HUDEP-2 (cell line): ENCODE data around the gene SPOCK2.
"Not testable (repeated sequence)": the region's sequence is repeated elsewhere in the genome, so short reads cannot be mapped to it uniquely, and the experiment has no call there.

Experiments
- DNase-seq, 76 experiments: peaks; one replicate each; lab custom pipeline; 2025; ENCODE audit not compliant: unreplicated experiment in 76 of 76; lab: John Stamatoyannopoulos, UW

SPOCK2 gene

DNA sequence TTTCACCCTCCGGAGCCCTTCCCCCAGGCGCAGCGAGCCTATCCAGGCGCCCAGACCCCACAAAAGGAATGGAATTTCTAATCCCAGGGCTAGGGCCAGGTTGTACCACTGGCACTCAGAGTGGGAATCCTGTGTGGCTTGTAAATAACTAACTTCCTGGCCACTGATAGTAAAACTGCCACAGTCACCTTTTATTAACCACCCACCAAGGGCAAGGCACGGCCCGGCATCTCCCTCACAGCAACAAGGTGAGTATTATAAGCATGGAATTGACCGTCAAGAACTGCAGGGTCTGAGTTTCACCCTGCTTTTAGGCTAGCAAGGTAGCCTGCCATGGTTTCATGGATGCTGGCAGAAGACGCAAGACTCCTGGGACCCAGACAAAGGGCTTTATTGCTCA is 51.1 kb downstream of the SPOCK2 start:
- no peak for DNase-seq

DNA sequence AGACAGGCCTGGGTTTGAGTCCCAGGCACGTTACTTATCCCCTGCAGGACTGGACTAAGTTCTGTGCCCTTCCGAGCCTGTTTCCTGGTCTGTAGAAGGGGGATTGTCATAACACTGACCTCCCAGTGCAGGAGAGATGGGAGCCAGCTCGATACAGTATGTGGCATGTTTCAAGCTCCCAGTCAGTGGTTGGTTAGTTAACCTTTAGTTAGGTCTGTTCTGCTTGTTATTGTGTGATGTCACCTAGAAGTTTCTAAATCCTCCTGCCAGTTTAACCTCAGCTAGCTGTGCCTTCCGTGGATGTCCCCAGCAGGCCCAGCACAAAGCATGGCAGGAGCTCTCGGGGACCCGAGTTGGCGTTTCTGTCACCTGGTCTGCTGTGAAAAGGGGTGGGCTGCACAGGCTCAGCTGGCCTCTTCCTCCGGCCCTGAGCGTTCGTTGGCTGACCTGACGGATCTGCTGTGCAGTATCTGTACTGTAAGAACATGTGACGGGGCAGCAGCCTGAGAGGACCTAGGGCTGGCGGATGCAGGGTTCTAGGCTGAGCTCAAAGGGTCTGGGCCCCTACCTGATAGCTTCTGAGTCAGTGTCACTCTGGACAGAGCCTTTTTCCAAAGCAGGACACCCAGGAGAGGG is 53.0 kb downstream of the SPOCK2 start:
- DNase-seq = no peak

DNA sequence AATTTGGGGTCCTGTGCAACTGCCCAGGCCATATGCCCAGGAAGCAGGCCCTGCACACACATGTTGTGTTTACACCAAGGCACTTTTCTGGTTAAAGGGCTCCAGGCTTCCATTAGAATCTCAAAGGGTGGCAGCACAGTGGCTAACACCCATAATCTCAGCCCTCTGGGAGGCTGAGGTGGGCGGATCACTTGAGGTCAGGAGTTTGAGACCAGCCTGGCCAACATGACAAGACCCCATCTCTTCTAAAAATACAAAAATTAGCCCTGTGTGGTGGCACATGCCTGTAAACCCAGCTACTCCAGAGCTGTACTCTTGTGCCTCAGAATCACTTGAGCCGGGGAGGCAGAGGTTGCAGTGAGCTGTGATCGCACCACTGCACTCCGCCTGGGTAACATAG is 53.6 kb downstream of the SPOCK2 start:
- no peak for DNase-seq

DNA sequence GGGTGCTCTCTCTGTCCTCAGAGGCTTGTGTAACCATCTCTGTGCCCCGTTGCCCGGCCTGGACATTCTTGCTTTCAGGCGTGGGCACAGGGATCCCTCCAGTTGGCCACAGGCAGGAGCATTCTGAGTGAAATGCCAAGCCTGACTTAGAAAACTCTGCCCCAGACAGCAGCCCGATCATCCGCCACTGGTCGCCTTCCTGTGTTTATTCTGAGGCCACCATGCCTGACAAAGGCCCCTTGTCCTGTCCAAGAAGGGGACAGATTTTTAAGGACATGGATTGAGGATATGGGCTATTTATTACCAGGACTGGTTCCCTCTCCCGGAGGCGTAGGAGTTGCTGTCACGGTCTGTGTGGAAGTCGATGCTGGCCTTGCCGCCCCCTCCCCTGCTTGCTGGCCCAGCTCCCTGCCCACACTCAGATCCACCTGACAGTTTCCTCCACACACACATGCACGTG is 54.3 kb downstream of the SPOCK2 start:
- DNase-seq = no peak

DNA sequence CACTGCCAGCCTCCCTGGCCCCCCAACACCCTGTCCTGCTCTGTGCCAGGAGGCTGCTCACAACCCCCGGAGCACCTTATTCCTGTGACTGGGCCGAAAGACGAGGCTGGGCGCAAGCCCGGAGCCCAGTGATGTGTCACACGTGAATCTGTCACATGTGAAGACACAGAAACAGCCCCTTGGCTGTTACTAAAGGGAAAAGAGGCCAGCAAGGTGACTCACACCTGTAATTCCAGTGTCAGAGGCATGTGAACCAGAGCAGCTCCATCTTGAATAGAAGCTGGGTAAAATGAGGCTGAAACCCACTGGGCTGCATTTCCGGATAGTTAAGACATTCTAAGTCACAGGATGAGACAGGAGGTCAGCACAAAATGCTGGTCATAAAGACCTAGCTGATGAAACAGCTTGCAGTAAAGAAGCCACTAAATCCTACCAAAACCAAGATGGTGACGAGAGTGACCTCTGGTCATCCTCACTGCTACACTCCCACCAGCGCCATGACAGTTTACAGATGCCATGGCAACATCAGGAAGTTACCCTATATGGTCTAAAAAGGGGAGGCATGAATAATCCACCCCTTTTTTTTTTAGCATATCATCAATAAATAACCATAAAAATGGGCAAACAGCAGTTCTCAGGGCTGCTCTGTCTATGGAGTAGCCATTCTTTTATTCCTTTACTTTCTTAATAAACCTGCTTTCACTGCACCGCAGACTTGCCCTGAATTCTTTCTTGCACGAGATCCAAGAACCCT is 55.8 kb downstream of the SPOCK2 start:
- DNase-seq = not testable (repeated sequence)

DNA sequence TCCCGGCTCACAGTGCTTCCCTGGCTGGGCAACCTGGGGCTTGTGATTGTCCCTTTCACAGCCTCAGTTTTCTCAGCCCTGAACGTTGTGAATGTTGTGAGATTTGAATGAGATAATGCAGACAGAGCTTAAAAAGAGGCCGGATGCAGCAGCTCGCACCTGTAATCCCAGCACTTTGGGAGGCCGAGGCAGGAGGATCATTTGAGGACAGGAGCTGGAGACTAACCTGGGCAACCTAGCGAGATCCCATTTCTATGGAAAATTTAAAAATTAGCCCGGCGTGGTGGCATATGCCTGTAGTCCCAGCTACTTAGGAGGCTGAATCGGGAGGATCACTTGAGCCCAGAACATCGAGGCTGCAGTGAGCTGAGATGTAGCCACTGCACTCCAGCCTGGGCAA is 56.6 kb downstream of the SPOCK2 start:
- no peak for DNase-seq

DNA sequence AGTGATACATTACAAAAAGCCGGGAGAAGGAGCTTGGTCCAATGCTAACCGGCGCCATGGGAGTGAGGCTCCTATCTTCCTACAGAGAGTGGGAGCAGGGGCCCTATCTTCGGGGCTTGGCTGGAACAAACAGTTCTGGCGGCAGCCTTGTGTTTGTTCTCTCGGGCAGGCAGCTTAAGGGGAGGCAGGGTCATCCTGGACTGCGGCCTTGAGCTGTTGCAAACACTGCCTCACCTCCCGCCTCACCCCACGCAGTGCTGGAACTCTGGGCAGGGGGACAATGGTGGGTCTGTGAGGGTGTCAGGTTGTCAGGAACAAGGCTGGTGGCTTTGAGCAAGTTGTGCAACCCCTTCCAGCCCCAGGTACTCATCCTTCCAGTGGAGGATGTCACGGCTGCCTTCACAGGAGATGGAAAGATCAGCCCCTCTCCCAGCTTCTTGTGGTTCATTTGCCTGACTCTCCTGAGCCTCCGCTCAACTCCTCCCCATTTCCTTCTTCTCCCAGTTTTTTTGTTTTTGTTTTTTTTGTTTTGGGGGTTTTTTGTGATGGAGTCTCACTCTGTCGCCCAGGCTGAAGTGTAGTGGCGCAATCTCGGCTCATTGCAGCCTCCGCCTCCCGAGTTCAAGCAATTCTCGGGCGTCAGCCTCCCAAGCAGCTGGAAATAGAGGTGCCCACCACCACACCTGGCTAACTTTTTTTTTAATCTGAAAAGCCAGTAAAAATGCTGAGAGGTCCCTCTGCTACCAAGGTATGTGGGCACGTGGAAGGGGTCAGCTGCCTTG is 57.4 kb downstream of the SPOCK2 start:
- DNase-seq = no peak

DNA sequence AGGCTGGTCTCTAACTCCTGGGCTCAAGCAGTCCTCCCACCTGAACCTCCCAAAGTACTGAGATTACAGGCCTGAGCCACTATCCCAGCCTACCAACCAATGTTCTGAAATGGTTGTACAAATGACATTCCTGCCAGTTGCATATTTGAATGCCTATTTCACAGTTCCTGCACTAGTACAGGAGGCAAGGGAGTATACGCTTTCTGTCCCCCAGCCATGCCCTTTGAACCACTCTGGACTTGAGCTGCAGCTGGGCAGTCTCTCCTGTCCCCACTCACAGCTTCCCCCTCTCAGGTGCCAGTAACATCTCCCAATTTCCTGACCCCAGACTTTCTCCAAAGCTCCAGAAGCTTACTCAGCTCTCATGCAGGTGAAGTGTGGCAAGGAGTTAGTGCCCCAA is 58.9 kb downstream of the SPOCK2 start:
- DNase-seq = no peak

DNA sequence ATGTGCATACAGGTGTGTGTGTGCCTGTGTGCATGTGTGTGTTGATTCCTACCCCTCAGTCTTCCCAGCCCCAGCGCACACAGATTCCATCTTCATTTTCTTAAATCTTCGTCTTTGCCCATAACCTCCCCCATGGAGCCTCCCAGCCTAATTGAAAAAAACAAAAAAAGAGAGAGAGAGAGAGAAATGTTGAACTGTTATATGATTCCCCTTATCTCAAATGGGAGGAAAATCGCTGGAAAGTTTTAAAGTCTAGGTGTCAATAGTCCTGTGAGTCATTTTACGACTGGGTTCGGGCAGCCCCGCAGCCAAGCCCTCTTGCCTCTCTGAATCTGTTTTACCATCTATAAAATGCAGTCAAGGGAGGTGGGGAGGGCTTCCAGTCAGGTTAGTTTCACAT is 60.9 kb downstream of the SPOCK2 start:
- no peak for DNase-seq

DNA sequence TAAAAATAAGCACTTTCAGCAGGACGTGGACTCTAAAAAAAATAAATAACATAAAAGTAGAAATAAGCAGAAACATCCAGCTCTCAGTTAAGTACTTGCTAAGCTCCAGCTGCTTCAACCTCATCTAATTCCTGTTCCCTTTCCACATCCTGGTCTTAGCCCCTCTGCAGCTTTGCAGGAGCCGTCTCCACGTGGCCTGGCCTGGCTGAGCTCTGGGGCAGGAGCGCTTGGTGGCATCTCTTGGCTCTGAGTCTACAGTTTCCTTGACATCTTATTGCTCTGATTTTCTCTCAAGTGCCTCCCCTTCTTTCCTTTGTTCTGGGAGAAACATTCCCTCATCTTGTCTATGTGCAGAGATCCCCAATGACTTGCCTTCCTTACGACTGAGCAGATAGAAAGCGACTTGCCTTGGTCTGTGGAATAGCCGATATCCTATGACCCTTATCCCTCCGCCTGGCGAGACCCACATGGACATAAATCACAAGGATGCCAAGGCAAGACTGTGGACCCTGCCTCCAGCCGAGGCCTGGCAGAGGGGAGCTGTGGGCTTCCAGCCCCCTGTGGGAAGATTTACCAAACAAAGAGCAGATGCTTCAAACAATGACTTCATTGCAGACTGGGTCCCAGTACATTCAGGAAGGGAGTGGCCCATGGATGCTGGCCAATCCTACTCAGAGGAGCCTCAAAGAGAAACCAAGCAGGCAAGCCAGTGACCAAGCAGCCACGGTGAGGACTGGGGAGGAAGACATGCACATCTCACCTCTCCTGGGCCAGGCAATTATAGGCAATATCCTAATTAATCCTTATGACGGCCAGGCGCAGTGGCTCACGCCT is 61.9 kb downstream of the SPOCK2 start:
- DNase-seq = peak in 2 of 76 experiments; percentile 3 to 4

DNA sequence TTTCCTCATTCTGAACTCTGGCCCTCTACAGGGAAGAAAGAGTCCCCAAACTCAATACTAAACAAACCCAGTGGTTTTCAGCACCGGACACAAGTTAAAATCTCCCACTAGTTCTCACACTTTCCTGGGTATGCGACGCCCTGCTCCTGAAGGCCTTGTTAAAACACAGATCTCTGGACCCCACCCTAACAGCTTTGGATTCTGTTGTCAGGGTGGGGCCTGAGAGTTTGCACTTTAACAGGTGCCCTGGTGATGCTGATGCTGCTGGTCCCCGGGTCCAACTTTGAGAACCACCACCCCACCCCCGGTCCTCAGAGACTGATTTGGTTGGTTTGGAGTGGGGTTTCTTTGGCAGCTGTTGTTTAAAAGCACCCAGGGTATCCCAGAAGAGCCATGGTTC is 62.5 kb downstream of the SPOCK2 start:
- no peak for DNase-seq

DNA sequence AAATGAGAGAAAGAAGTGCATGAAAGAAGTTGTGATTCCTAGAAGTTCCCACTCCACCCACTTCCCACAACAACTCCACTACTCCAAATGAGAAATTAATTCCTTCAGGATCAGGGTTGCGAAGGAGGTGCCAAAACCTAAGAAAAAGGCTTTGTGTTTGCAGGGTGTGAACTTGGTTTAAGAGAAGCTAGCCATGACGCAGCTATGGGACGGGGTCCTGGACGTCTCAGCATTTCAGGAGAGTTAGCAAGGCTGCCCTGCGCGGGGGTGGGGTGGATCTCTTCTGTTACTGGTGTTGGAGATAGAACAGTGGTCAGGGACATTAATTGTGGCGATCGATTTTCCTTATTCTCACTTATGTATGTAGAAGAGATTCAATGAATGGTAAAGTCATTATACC is 63.0 kb downstream of the SPOCK2 start:
- DNase-seq = no peak

DNA sequence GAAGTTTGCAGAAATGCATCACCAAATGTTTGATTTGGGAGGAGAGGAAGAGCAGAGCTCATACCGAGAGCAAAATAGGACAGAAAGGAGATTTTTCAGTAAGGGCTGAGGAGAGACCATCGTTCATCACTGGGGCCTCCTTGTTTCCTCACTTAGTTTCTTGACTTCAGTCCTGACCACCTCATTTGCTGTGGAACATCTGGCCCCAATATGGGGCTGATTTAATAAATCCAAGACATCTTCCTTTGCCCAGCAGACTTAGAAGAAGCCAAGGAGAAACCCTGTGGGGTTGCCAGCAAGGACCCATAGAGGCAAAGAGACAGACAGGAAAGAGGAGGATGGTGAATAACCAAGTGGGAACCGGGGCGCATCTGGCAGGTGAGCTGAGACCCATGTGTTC is 63.8 kb downstream of the SPOCK2 start:
- DNase-seq = no peak

DNA sequence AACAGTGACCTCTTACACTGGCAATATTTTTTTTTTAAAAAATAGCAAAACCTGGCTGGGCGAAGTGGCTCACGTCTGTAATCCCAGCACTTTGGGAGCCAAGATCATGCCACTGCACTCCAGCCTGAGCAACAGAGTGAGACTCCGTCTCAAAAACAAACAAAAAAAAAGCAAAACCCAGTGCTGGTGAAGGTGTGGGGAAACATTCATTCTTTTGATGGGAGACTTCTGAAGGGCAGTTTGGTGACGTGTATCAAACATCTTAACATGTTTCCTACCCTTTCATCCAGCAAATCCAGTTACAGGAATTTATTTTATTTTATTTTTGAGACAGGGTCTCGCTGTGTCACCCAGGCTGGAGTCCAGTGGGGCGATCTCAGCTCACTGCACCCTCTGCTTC is 66.1 kb downstream of the SPOCK2 start:
- DNase-seq = no peak

DNA sequence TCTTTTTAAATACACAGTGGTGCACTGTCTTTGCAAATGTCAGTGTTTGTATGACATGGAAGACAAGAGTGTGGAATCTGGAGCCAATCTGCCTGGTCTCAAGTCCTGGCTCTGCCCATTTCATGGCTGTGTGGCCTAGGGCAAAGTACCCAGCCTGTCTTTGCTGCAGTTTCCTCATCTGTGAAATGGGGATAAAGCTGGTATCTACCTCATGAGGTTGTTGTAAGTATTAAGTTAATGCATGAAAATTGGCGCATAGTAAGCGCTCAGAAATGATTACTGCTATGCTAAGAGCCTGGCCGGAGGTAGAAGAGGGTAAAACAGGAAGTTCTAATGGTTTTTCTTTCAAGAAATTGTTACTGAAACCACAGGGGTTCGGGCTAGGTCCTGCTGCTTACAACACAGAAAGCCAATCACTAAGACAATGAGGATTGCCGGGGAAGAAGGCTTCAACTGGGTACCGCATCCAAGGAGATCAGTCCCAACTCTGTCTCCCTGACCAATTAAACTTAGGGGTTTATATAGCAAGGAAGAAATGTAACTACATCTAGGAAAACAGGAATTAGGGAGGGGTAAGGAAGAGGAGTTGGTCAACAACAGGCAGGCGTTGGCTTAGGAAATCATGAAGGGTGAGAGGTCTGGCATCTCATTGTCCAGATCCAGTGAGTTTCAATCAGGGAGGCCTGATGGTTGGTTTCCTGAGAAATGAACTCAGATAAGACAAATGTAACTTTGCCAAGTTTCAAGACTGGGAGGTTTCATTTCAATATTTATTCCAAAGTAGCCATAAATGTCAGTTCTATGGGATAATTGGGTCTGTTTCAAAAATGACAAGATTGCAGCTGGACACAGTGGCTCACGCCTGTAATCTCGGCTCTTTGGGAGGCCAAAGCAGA is 67.2 kb downstream of the SPOCK2 start:
- DNase-seq = no peak

DNA sequence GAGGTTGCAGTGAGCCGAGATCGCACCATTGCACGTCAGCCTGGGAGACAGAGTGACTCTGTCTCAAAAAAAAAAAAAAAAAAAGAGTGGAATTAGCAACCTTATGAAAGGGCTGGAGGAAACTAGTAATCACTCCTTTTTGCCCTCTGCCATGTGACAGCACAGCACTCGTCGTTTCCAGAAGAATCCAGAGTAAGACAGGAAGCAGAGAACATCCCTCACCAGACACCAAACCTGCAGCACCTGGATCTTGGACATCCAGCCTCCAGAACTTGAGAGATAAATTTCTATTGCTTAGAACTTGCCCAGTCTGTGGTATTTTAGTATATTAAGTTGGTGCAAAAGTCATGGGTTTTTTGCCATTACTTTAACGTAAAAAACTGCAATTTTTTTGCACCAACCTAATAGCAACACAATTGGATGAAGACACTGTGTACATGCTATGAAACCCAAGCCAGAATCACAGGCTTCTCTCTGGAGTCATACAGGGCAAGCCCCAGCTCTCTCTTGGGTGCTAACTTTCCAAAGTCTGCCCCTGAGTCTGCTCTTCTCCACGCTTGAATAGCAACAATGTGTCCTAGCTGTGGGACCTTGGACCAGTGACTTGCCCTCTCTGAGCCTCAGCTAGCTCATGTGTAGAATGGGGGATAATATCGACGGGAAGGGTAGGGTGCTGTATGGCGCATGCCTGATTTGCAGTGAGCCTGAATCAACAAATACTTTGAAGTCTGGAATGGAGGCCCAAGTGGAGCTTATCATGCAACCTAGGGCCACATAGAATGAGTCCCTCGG is 69.1 kb downstream of the SPOCK2 start:
- no peak for DNase-seq

DNA sequence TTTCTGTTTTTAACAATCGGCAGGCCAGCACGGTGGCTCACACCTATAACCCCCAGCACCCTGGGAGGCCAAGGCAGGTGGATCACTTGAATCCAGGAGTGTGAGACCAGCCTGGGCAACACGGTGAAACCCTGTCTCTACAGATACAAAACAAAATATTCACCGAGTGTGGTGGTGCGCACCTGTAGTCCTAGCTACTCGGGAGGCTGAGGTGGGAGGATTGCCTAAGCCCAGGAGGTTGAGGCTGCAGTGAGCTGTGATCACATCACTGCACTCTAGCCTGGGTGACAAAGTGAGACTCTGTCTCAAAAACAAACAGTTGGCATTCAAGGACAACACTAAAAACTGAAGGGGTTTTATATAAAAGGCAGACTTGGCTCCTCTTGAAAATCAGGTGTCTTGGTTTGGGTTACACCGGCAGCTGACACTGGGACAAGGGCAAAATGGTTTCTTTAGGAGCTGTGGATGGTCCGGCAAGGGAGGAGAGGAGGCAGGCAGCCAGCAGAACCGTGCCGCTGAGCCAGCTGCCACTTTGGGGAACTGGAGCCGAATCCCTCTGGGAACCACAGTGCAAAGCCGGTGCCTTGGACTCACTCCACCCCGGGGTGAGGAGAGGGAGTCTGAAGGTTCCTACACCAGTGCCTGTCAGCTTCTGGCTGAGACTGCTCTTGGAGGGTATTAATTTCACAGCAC is 71.6 kb downstream of the SPOCK2 start:
- DNase-seq = no peak

DNA sequence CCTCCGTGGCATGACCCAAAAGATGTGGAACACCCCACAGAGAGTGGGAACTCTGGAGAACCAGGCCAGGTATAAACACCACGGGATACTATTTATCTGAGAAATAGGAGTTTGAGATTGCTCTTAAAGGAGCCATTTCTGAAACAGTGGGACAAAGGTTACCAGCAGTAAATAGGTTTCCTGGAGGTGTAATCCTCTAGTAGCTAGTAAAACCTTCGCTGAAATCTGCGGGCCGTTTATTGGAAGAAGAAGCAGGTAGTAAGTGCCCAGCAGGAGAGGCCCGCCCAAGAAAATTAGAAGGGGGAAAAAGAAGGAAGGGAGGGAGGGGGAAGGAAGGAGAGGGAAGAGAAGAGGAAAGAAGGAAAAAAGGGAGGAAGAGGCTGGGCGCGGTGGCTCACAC is 72.5 kb downstream of the SPOCK2 start:
- DNase-seq = no peak
